Astrocyte (in vitro differentiated cells and primary cell): Measurements from ENCODE around the gene SULF2. TPM values are rescaled to one million over a fixed set of nuclear protein-coding genes. Genes with fewer than 3 reads are reported as not detected.

Source experiments
- DNase-seq: peaks from one replicate; pipeline ENCODE4 v3.0.0-alpha.2; 2010; ENCODE audit warnings: low read depth
- FAIRE-seq: peaks from 2 replicates; lab custom pipeline; 2011; peaks lifted over from hg19 to GRCh38; lab: Jason Lieb, UNC
- H2AFZ ChIP-seq: 2 replicates; pipeline ENCODE4 v1.6.0; 2012; ENCODE audit warnings: low read depth, low read length, inconsistent platforms
- H3K27ac ChIP-seq: 2 replicates; pipeline ENCODE4 v1.5.1; 2011; ENCODE audit warnings: low read depth, low read length, inconsistent platforms
- H3K27me3 ChIP-seq: 2 replicates; pipeline ENCODE4 v1.6.0; 2011; ENCODE audit warnings: low read length, inconsistent platforms; ENCODE audit not compliant: insufficient read depth
- H3K36me3 ChIP-seq: 2 replicates; pipeline ENCODE4 v1.5.1; 2011; ENCODE audit warnings: low read length, inconsistent platforms; ENCODE audit not compliant: insufficient read depth
- H3K4me1 ChIP-seq: 2 replicates; pipeline ENCODE4 v1.5.1; 2011; ENCODE audit warnings: low read length, inconsistent platforms; ENCODE audit not compliant: insufficient read depth
- H3K4me2 ChIP-seq: 2 replicates; pipeline ENCODE4 v1.6.0; 2012; ENCODE audit warnings: low read length, inconsistent platforms
- H3K4me3 ChIP-seq: 2 replicates; pipeline ENCODE4 v1.5.1; 2011; ENCODE audit warnings: low read depth, mild to moderate bottlenecking, low read length, inconsistent platforms; ENCODE audit not compliant: insufficient read depth
- H3K79me2 ChIP-seq: 2 replicates; pipeline ENCODE4 v1.6.0; 2012; ENCODE audit warnings: mild to moderate bottlenecking, low read length, inconsistent platforms; ENCODE audit not compliant: insufficient read depth
- H3K9ac ChIP-seq: 2 replicates; pipeline ENCODE4 v1.6.0; 2012; ENCODE audit warnings: mild to moderate bottlenecking, low read length, inconsistent platforms
- H3K9me3 ChIP-seq: 2 replicates; pipeline ENCODE4 v1.5.1; 2012; ENCODE audit warnings: low read depth, mild to moderate bottlenecking, low read length, inconsistent platforms; ENCODE audit not compliant: insufficient read depth
- H4K20me1 ChIP-seq: 2 replicates; pipeline ENCODE4 v1.6.0; 2012; ENCODE audit warnings: low read length, inconsistent platforms; ENCODE audit not compliant: insufficient read depth
- H3K27ac Mint-ChIP-seq: one replicate; pipeline ENCODE4 v1.8.0; 2021; ENCODE audit warnings: mild to moderate bottlenecking, mixed read lengths; ENCODE audit not compliant: unreplicated experiment
- H3K27me3 Mint-ChIP-seq: one replicate; pipeline ENCODE4 v1.8.0; 2021; ENCODE audit warnings: low read depth, mixed read lengths; ENCODE audit not compliant: unreplicated experiment
- H3K36me3 Mint-ChIP-seq: one replicate; pipeline ENCODE4 v1.8.0; 2021; ENCODE audit warnings: low read depth, mixed read lengths; ENCODE audit not compliant: unreplicated experiment
- H3K4me1 Mint-ChIP-seq: one replicate; pipeline ENCODE4 v1.8.0; 2021; ENCODE audit warnings: low read depth, mixed read lengths; ENCODE audit not compliant: unreplicated experiment
- H3K4me3 Mint-ChIP-seq: one replicate; pipeline ENCODE4 v1.8.0; 2021; ENCODE audit warnings: mild to moderate bottlenecking, moderate library complexity, mixed read lengths; ENCODE audit not compliant: unreplicated experiment
- H3K9me3 Mint-ChIP-seq: one replicate; pipeline ENCODE4 v1.8.0; 2021; ENCODE audit warnings: mild to moderate bottlenecking, mixed read lengths; ENCODE audit not compliant: unreplicated experiment
- EZH2 ChIP-seq: IDR thresholded peaks from 2 replicates; pipeline ENCODE4 v1.6.1; 2012; ENCODE audit warnings: mild to moderate bottlenecking, low read length, inconsistent platforms; ENCODE audit not compliant: insufficient read depth
- total RNA-seq: library from RNA; stranded (reverse); gene quantifications from 2 replicates; pipeline ENCODE4 v1.2.1, GENCODE V29; 2021
- TF ChIP-seq, protein P1 (sequence below): IDR thresholded peaks from 2 replicates; pipeline ENCODE4 v1.5.1; 2011; ENCODE audit warnings: low read depth, mild to moderate bottlenecking, inconsistent platforms, low read length, moderate library complexity; ENCODE audit not compliant: insufficient read depth

The SULF2 gene
- total RNA-seq, 1 donor from 2014 or later, result 139 TPM

DNA sequence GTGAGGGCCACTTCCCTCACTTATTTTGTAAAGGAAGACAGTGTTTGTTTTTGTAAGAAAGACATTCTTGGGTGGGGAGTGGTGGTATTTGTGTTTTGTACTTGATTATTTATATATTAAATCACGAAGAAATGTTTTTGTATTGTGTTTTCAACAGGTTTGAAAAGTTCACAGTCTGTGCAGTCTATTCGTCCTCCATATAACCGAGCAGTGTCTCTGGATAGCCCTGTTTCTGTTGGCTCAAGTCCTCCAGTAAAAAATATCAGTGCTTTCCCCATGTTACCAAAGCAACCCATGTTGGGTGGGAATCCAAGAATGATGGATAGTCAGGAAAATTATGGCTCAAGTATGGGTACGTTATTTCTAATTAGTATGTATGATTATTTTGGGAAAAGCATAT lies 146.4 kb downstream of the SULF2 start:
- Histone ChIP-seq H4K20me1 (no peaks in the 10 kb centered on the region), H3K36me3 (peaks cover 45% of the 10 kb centered on the region), H3K9me3 (no peaks in the 10 kb centered on the region), H3K27ac (no peak overlapping the region), H3K4me2 (no peak overlapping the region), H3K4me1 (peaks cover 4% of the 10 kb centered on the region), H2AFZ (no peak overlapping the region), H3K9ac (no peak overlapping the region), H3K4me3 (no peak overlapping the region), H3K79me2 (no peaks in the 10 kb centered on the region), H3K27me3 (no peaks in the 10 kb centered on the region)
- Mint-ChIP-seq H3K4me3 (no peak overlapping the region), H3K36me3 (peaks cover 16% of the 10 kb centered on the region), H3K27me3 (no peaks in the 10 kb centered on the region), H3K4me1 (peaks cover 3% of the 10 kb centered on the region), H3K9me3 (no peaks in the 10 kb centered on the region), H3K27ac (no peak overlapping the region)
- TF ChIP-seq EZH2, result no peak
- TF ChIP-seq, protein P1, sequence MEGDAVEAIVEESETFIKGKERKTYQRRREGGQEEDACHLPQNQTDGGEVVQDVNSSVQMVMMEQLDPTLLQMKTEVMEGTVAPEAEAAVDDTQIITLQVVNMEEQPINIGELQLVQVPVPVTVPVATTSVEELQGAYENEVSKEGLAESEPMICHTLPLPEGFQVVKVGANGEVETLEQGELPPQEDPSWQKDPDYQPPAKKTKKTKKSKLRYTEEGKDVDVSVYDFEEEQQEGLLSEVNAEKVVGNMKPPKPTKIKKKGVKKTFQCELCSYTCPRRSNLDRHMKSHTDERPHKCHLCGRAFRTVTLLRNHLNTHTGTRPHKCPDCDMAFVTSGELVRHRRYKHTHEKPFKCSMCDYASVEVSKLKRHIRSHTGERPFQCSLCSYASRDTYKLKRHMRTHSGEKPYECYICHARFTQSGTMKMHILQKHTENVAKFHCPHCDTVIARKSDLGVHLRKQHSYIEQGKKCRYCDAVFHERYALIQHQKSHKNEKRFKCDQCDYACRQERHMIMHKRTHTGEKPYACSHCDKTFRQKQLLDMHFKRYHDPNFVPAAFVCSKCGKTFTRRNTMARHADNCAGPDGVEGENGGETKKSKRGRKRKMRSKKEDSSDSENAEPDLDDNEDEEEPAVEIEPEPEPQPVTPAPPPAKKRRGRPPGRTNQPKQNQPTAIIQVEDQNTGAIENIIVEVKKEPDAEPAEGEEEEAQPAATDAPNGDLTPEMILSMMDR, result no peak
- DNase-seq (no peak), FAIRE-seq (no peak)

DNA sequence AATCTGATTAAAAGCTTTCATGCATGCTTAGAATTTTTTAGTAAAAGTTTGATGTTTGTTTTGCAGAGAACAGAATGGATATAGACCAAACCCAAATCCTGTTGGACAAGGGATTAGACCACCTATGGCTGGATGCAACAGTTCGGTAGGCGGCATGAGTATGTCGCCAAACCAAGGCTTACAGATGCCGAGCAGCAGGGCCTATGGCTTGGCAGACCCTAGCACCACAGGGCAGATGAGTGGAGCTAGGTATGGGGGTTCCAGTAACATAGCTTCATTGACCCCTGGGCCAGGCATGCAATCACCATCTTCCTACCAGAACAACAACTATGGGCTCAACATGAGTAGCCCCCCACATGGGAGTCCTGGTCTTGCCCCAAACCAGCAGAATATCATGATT lies 150.0 kb downstream of the SULF2 start:
- Histone ChIP-seq H4K20me1 (no peaks in the 10 kb centered on the region), H3K4me2 (no peak overlapping the region), H3K27ac (no peak overlapping the region), H3K79me2 (no peaks in the 10 kb centered on the region), H3K27me3 (no peaks in the 10 kb centered on the region), H3K4me3 (no peak overlapping the region), H3K9ac (no peak overlapping the region), H3K4me1 (no peaks in the 10 kb centered on the region), H2AFZ (no peak overlapping the region), H3K36me3 (peaks cover 38% of the 10 kb centered on the region), H3K9me3 (no peaks in the 10 kb centered on the region)
- Mint-ChIP-seq H3K27me3 (no peaks in the 10 kb centered on the region), H3K27ac (no peak overlapping the region), H3K9me3 (no peaks in the 10 kb centered on the region), H3K4me1 (no peaks in the 10 kb centered on the region), H3K4me3 (no peak overlapping the region), H3K36me3 (peaks cover 9% of the 10 kb centered on the region)
- DNase-seq (no peak), FAIRE-seq (no peak)
- TF ChIP-seq, protein P1, result no peak
- no peak for TF ChIP-seq EZH2

DNA sequence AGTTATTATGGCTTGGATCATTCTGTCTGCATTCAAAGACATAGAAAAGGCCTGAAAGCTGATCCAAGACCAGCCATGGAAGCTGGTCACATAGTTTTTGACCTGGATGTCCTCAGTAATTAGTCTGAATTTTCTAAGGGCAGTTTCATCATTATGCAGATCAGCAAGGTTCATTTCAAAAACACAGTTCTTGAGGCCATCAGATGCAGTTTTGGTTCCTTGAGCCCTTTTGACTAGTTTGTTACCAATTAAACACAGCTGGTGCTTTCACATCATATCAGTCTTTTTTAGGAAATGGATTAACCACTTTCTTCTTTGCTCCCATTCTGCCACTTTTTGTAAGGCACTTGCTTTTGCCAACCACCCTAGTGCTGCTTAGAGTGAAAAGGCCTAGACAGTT lies 154.2 kb downstream of the SULF2 start:
- no peaks in the 10 kb centered on the region for H3K27me3 Mint-ChIP-seq
- FAIRE-seq (no peak), DNase-seq (no peak)
- no peaks in the 10 kb centered on the region for H3K9me3 Mint-ChIP-seq
- TF ChIP-seq, protein P1, result no peak
- TF ChIP-seq EZH2, result no peak
- Histone ChIP-seq H4K20me1 (no peaks in the 10 kb centered on the region), H3K36me3 (peaks cover 24% of the 10 kb centered on the region), H2AFZ (no peak overlapping the region), H3K9me3 (no peaks in the 10 kb centered on the region), H3K9ac (no peak overlapping the region), H3K27ac (no peak overlapping the region), H3K4me2 (no peak overlapping the region), H3K79me2 (no peaks in the 10 kb centered on the region), H3K27me3 (no peaks in the 10 kb centered on the region), H3K4me1 (no peaks in the 10 kb centered on the region), H3K4me3 (no peak overlapping the region)
- H3K36me3 Mint-ChIP-seq, result peaks cover 4% of the 10 kb centered on the region
- H3K27ac Mint-ChIP-seq, result no peak overlapping the region
- no peak overlapping the region for H3K4me3 Mint-ChIP-seq
- H3K4me1 Mint-ChIP-seq, result no peaks in the 10 kb centered on the region
